GM08714 (cell line): Measurements from ENCODE around the gene C5orf15.
"Not testable (repeated sequence)": the region's sequence is repeated elsewhere in the genome, so short reads cannot be mapped to it uniquely, and the experiment has no call there.

ENCODE experiments used
- H3K4me3 ChIP-seq: fragments of 200-500 bp; sonication (Bioruptor generic); 2 replicates; pipeline ENCODE4 v1.5.1; 2014; ENCODE audit warnings: mild to moderate bottlenecking, low read length, inconsistent platforms
- ZNF274 ChIP-seq: IDR thresholded peaks from 2 replicates; pipeline ENCODE4 v1.6.1; 2012; ENCODE audit warnings: mild to moderate bottlenecking, low read depth, low read length

The C5orf15 gene

DNA sequence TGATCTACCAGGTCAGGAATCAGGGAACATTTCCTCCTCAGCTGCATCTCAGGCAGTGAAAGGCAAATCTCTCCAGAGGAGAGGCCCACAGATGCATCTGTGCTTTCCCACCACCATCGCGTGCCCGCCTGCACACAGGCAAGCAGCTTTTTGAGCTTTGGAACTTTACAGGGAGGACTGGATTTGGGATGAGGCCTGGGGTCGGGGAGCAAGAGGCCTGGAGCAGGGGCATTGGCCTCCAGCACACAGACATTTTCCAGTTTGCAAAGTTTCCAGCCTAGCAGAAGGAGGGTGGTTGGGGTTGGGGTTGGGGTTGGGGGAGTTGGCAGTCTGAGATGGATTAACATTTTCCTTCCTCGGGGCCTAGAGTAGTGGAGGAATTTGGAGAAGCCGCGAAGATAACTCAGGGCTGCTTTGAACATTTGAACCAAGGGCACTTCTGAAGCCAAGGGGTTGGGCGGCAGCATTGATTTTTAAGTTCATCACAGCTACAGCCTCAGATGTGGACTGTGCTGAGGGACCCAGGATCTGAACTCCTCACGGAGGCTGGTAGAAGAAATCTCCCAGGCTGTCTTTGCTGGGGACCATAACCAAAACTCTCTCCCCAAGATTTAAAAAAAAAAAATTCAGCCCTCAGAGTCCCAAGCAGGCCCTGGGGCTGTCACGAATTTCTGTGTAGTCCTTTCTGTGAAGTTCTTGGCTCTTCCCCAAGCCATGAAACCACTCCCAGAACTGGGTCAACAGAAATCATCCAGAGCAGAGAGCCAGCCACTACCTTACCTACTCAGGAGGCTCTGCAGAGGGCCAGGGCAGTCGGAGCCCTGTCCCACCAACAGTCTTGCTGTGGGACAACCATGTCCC lies 25.6 kb downstream of the C5orf15 start:
- TF ChIP-seq ZNF274 = no peak
- no peak overlapping the region for H3K4me3 ChIP-seq

- TF ChIP-seq ZNF274 = no peak
- H3K4me3 ChIP-seq = no peak overlapping the region
Observed at GRCh38 chr5:133941456-133942196, 26.8 kb downstream of the C5orf15 start.

DNA sequence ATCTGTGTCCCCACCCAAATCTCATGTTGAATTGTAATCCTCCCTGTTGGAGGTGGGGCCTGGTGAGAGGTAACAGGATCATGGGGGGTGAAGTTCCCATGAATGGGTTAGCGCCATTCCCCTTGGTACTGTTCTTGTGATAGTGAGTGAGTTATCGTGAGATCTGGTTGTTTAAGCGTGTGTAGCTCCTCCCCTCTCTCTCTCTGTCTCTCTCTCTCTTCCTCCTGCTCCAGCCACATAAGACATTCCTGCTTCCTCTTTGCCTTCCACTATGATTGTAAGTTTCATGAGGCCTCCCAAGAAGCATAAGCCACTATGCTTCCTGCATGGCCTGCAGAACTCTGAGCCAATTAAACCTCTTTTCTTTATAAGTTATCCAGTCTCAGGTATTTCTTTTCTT lies 28.8 kb downstream of the C5orf15 start:
- no peak for TF ChIP-seq ZNF274

GRCh38 chr5:133938929-133939328 lies 29.5 kb downstream of the C5orf15 start:
- H3K4me3 ChIP-seq = no peak overlapping the region
- no peak for TF ChIP-seq ZNF274

More for the DNA sequence above, 28.8 kb downstream of the C5orf15 start:
- no peak overlapping the region for H3K4me3 ChIP-seq

GRCh38 chr5:133938039-133938821 lies 30.2 kb downstream of the C5orf15 start:
- H3K4me3 ChIP-seq = no peak overlapping the region
- TF ChIP-seq ZNF274 = no peak

DNA sequence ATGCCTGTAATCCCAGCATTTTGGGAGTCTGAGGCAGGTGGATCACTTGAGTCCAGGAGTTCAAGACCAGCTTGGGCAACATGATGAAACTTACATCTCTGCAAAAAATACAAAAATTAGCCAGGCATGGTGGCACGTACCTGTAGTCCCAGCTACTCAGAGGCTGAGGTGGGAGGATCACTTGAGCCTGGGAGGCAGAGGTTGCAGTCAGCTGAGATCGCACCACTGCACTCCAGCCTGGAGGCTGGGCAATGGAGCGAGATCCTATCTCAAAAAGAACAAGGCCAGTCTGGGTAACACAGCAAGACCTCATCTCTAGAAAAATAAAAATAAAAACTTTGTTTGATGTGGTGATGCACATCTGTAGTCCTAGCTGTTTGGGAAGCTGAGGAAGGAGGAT lies 30.8 kb downstream of the C5orf15 start:
- H3K4me3 ChIP-seq = not testable (repeated sequence)

DNA sequence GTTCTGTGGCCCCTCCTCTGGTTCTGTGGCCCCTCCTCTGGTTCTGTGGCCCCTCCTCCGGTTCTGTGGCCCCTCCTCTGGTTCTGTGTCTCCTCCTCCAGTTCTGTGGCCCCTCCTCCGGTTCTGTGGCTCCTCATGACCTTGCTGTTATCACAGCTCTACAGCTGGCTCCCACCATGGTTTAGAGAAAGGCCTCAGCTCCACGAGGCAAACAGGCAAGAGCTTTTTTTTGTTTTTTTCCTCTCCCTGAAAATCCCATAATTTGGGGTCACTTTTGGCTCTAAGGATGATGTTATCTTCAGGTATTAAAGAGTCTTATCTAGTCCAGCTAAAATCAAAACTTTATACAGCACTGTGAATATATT lies 31.8 kb downstream of the C5orf15 start:
- no peak for TF ChIP-seq ZNF274
- H3K4me3 ChIP-seq = no peak overlapping the region

GRCh38 chr5:133935991-133936650 lies 32.3 kb downstream of the C5orf15 start:
- not testable (repeated sequence) for H3K4me3 ChIP-seq

GRCh38 chr5:133935667-133935940 lies 32.8 kb downstream of the C5orf15 start:
- TF ChIP-seq ZNF274 = no peak
- H3K4me3 ChIP-seq = no peak overlapping the region; the same call in 1 of the 2 replicates

GRCh38 chr5:133934822-133935666 lies 33.4 kb downstream of the C5orf15 start:
- no peak overlapping the region; the same call in 1 of the 2 replicates for H3K4me3 ChIP-seq
- TF ChIP-seq ZNF274 = no peak

- H3K4me3 ChIP-seq = no peak overlapping the region
- no peak for TF ChIP-seq ZNF274
Observed at GRCh38 chr5:133934311-133934710, 34.1 kb downstream of the C5orf15 start.

- TF ChIP-seq ZNF274 = no peak
- no peak overlapping the region for H3K4me3 ChIP-seq
Observed at GRCh38 chr5:133933670-133934295, 34.6 kb downstream of the C5orf15 start.

GRCh38 chr5:133933169-133933509 lies 35.3 kb downstream of the C5orf15 start:
- TF ChIP-seq ZNF274 = no peak
- H3K4me3 ChIP-seq = no peak overlapping the region
